HS-27A (cell line): Measurements from ENCODE around the gene PHACTR1.
"Not testable (repeated sequence)": the region's sequence is repeated elsewhere in the genome, so short reads cannot be mapped to it uniquely, and the experiment has no call there.

Experiments
- DNase-seq: peaks from one replicate; pipeline ENCODE4 v3.0.0-alpha.2; 2012; ENCODE audit warnings: low read depth, missing footprints

The PHACTR1 gene

GRCh38 chr6:12903246-12903645 lies 186.7 kb downstream of the PHACTR1 start:
- DNase-seq, result no peak

- DNase-seq, result no peak
Observed at GRCh38 chr6:12909833-12910232, 193.3 kb downstream of the PHACTR1 start.

- no peak for DNase-seq
Observed at GRCh38 chr6:12911427-12911826, 194.9 kb downstream of the PHACTR1 start.

GRCh38 chr6:12913201-12913600 lies 196.6 kb downstream of the PHACTR1 start:
- no peak for DNase-seq

GRCh38 chr6:12916006-12916405 lies 199.4 kb downstream of the PHACTR1 start:
- DNase-seq, result no peak

- no peak for DNase-seq
Observed at GRCh38 chr6:12916420-12917136, 200.0 kb downstream of the PHACTR1 start.

- DNase-seq, result no peak
Observed at GRCh38 chr6:12921467-12921866, 204.9 kb downstream of the PHACTR1 start.

GRCh38 chr6:12923644-12924235 lies 207.2 kb downstream of the PHACTR1 start:
- DNase-seq, result no peak

- DNase-seq, result no peak
Observed at GRCh38 chr6:12924911-12925310, 208.3 kb downstream of the PHACTR1 start.

- no peak for DNase-seq
Observed at GRCh38 chr6:12927746-12928145, 211.2 kb downstream of the PHACTR1 start.

- no peak for DNase-seq
Observed at GRCh38 chr6:12929678-12930077, 213.1 kb downstream of the PHACTR1 start.

- DNase-seq, result no peak
Observed at GRCh38 chr6:12931639-12932038, 215.1 kb downstream of the PHACTR1 start.

- DNase-seq, result no peak
Observed at GRCh38 chr6:12935637-12936036, 219.1 kb downstream of the PHACTR1 start.

- no peak for DNase-seq
Observed at GRCh38 chr6:12937971-12938370, 221.4 kb downstream of the PHACTR1 start.

GRCh38 chr6:12939314-12939713 lies 222.7 kb downstream of the PHACTR1 start:
- no peak for DNase-seq

- no peak for DNase-seq
Observed at GRCh38 chr6:12941422-12941821, 224.9 kb downstream of the PHACTR1 start.

GRCh38 chr6:12943549-12943948 lies 227.0 kb downstream of the PHACTR1 start:
- no peak for DNase-seq

- DNase-seq, result no peak
Observed at GRCh38 chr6:12944001-12944400, 227.4 kb downstream of the PHACTR1 start.

GRCh38 chr6:12944528-12944927 lies 228.0 kb downstream of the PHACTR1 start:
- not testable (repeated sequence) for DNase-seq

GRCh38 chr6:12947151-12947871 lies 230.7 kb downstream of the PHACTR1 start:
- no peak for DNase-seq

- DNase-seq, result no peak
Observed at GRCh38 chr6:12947967-12948366, 231.4 kb downstream of the PHACTR1 start.

GRCh38 chr6:12950976-12951375 lies 234.4 kb downstream of the PHACTR1 start:
- no peak for DNase-seq

GRCh38 chr6:12951415-12951814 lies 234.8 kb downstream of the PHACTR1 start:
- no peak for DNase-seq
